Peyer's patch (tissue), 4 donors: ENCODE measurements around the gene SGIP1. TPM values are rescaled to one million over a fixed set of nuclear protein-coding genes. Genes with fewer than 3 reads are reported as not detected.

Experiments used
- DNase-seq, 3 donors: peaks; one replicate each; pipeline ENCODE4 v3.0.0-alpha.2; 2017 to 2019
- H3K27ac ChIP-seq, 4 donors: fragments of 200-600 bp; sonication (generic); one replicate each; pipeline ENCODE4 v1.5.1; 2016 to 2019
- H3K27me3 ChIP-seq, 2 donors: fragments of 200-600 bp; sonication (generic); one replicate each; pipeline ENCODE4 v1.5.1; 2019
- H3K36me3 ChIP-seq, 3 donors: fragments of 200-600 bp; sonication (generic); one replicate each; pipeline ENCODE4 v1.5.1; 2016 to 2019
- H3K4me1 ChIP-seq, 4 donors: fragments of 200-600 bp; sonication (generic); one replicate each; pipeline ENCODE4 v1.5.1; 2016 to 2019
- H3K4me3 ChIP-seq, 4 donors: fragments of 200-600 bp; sonication (generic); 1 replicate in 3 of 4; 2 replicates in 1 of 4; pipeline ENCODE4 v1.5.1; 2016 to 2019; ENCODE audit warnings: mild to moderate bottlenecking in 1 of 4
- H3K9me3 ChIP-seq, 4 donors: fragments of 200-600 bp; sonication (generic); one replicate each; pipeline ENCODE4 v1.5.1; 2016 to 2019; ENCODE audit warnings: mild to moderate bottlenecking in 1 of 4
- POLR2A ChIP-seq, 2 donors: fragments of 450-650 bp; IDR thresholded peaks; one replicate each; pipeline ENCODE4 v1.5.1; 2017; ENCODE audit warnings: antibody characterized with exemption in 2 of 2, mild to moderate bottlenecking in 2 of 2, moderate library complexity in 2 of 2
- total RNA-seq, 4 donors: library from RNA; depleted of rRNA; stranded (reverse); fragments of >200 nt; gene quantifications; one replicate each; pipeline ENCODE4 v1.1.0, GENCODE V29; 2016
- TF ChIP-seq, protein P1 (sequence below), 6 experiments: fragments of 450-650 bp in 4 of 6; fragments of 200-600 bp in 2 of 6; sonication (generic) in 1 of 6; IDR thresholded peaks; one replicate each; pipeline ENCODE4 v1.5.1; 2017 to 2019; ENCODE audit warnings: antibody characterized with exemption in 6 of 6, mild to moderate bottlenecking in 3 of 6, moderate library complexity in 1 of 6

The SGIP1 gene
- total RNA-seq, 4 donors from 2014 or later, result 0.47 to 14.9 (median 5.8) TPM

DNA sequence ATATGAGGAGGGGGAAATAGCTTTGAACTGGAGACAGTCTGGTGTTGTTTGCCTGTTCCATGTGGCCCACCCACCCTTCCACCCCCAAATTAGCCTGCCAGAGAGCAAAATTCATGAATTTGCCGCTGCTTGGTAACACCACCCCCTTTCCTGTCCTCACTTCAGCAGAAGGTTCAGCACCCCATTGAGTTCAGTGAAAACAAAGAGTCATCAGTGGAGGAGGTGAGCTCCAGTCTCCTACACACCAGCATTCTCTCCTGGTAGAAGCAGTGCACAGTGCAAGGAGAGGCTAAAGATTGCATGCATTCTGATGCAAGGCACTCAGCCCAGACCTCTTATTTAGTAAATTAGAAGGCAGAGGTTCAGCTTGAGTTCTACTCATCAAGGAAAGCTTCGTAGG is 118.6 kb downstream of the SGIP1 start:
- H3K4me3 ChIP-seq, result no peak overlapping the region
- no peaks in the 10 kb centered on the region for H3K4me1 ChIP-seq
- H3K9me3 ChIP-seq, result no peaks in the 10 kb centered on the region
- H3K27me3 ChIP-seq, result no peaks in the 10 kb centered on the region
- no peaks in the 10 kb centered on the region for H3K36me3 ChIP-seq
- H3K27ac ChIP-seq, result no peak overlapping the region
- DNase-seq, result no peak
- no peak for TF ChIP-seq POLR2A (IDR thresholded peaks at IDR 0.05)
- TF ChIP-seq, protein P1, sequence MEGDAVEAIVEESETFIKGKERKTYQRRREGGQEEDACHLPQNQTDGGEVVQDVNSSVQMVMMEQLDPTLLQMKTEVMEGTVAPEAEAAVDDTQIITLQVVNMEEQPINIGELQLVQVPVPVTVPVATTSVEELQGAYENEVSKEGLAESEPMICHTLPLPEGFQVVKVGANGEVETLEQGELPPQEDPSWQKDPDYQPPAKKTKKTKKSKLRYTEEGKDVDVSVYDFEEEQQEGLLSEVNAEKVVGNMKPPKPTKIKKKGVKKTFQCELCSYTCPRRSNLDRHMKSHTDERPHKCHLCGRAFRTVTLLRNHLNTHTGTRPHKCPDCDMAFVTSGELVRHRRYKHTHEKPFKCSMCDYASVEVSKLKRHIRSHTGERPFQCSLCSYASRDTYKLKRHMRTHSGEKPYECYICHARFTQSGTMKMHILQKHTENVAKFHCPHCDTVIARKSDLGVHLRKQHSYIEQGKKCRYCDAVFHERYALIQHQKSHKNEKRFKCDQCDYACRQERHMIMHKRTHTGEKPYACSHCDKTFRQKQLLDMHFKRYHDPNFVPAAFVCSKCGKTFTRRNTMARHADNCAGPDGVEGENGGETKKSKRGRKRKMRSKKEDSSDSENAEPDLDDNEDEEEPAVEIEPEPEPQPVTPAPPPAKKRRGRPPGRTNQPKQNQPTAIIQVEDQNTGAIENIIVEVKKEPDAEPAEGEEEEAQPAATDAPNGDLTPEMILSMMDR (IDR thresholded peaks at IDR 0.05), result no peak

DNA sequence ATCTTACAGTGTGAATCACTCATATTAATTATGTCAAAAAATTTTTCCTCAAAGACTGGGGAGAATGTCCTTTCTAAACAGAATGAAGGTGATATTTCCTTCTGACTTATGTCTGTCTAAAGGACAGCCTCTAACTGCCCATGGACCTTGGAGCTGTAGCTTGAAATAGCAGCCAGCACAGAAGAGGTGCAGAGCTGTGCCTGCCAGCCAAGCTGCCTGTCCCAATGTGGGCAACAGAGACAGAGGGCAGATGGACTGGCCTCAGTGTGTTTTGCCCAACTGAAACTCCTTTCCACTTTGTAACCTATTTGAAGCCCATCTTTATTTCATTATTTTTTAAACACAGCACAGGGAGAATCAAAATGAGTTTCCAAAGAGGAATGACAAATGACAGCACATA is 120.7 kb downstream of the SGIP1 start:
- no peaks in the 10 kb centered on the region for H3K4me1 ChIP-seq
- DNase-seq, result no peak
- no peaks in the 10 kb centered on the region for H3K36me3 ChIP-seq
- H3K27me3 ChIP-seq, result no peaks in the 10 kb centered on the region
- H3K9me3 ChIP-seq, result no peaks in the 10 kb centered on the region
- TF ChIP-seq, protein P1 (IDR thresholded peaks at IDR 0.05), result no peak
- TF ChIP-seq POLR2A (IDR thresholded peaks at IDR 0.05), result no peak
- H3K27ac ChIP-seq, result no peak overlapping the region
- no peak overlapping the region for H3K4me3 ChIP-seq

DNA sequence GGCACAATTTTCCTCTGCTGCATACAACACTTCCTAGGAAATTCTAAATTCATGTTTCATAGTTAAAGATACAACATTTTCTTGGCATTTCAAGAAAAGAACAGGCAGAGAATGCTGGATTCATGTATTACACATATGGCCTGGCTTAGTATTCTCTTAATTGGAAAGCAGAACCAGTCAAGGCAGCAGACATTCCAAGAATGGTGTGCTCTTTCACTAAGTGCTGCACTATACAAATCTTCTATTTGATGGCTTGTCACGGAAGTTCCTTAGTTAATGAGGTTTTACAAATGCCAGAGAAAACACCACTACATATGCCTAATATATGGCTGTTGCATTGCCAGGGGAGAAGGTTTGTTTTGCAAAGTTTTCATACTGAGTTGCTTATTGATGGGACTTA is 137.5 kb downstream of the SGIP1 start:
- Histone ChIP-seq H3K27me3 (no peaks in the 10 kb centered on the region), H3K36me3 (no peaks in the 10 kb centered on the region), H3K9me3 (no peaks in the 10 kb centered on the region), H3K4me1 (no peaks in the 10 kb centered on the region), H3K4me3 (no peak overlapping the region), H3K27ac (no peak overlapping the region)
- DNase-seq, result no peak
- TF ChIP-seq, protein P1 (IDR thresholded peaks at IDR 0.05), result no peak

DNA sequence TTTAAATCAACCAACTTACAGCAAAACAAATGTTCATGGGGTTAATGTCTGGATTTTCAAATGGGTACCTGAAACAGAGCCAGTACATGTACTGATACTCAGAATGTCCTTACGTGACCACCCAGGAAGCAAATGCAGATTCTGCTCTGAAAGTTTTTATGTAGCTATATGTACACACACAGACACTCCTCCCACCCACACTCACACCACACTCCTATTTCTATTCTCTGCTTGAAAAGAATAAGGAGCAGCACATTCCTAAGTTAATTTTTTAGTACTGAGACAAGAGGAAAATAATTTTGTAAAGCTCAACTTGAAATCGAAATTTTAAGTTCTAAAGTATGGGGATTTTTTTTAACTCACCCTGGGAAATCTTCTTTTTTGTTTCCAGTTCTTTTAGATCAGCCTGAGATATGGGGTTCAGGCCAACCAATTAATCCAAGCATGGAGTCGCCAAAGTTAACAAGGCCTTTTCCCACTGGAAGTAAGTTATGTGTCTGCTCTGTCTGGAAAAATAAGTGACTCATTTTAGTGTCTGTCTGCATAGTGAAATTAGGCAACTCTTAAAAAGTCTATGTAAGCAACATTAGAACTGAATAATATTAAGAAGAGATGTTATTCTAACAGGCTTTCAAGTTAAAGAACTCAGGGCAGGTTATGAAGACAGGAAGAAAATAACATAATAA is 142.8 kb downstream of the SGIP1 start:
- TF ChIP-seq, protein P1 (IDR thresholded peaks at IDR 0.05), result no peak
- no peak for TF ChIP-seq POLR2A (IDR thresholded peaks at IDR 0.05)
- Histone ChIP-seq H3K36me3 (no peaks in the 10 kb centered on the region), H3K4me1 (no peaks in the 10 kb centered on the region), H3K4me3 (no peak overlapping the region), H3K9me3 (no peaks in the 10 kb centered on the region), H3K27me3 (no peaks in the 10 kb centered on the region), H3K27ac (no peak overlapping the region)
- DNase-seq, result no peak

DNA sequence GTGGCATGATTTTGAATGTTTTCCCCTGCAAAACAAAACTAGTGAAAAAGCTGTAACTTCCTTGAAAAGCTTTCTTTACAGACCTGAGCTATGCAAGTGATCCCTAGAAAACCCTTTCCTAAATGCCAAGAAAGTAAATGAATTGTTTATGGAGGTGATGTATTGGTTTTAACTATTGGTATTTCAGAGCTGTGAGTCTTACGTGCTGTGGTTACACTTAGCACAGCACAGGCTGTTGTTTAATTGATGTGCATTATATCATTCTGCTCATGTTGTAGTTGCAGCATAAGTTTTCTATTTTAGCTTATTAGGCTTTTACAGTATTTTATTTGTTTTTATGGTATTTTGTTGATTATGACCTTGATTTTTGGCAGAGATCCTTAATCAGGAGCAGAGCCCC is 144.2 kb downstream of the SGIP1 start:
- Histone ChIP-seq H3K36me3 (no peaks in the 10 kb centered on the region), H3K4me1 (no peaks in the 10 kb centered on the region), H3K4me3 (no peak overlapping the region), H3K27ac (no peak overlapping the region), H3K9me3 (no peaks in the 10 kb centered on the region), H3K27me3 (no peaks in the 10 kb centered on the region)
- TF ChIP-seq, protein P1 (IDR thresholded peaks at IDR 0.05), result no peak
- TF ChIP-seq POLR2A (IDR thresholded peaks at IDR 0.05), result no peak
- no peak for DNase-seq

DNA sequence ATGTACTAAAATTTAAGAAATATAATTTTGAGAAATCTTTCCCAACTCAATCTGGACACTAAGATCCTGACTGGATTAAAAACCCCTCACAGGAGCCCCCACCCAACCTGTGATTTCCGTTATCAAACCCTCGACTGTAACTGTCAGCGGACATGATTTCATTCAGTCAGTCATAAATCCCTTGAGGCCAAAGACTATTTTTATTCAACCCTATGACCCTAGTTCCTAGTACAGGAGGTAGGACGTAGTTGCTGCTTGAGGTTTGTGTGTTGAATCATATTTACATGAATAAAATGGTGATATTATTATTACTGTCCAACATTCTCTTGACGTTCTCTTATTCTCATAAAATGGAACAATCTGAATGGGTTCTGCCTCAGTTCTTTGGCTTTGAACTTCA is 145.2 kb downstream of the SGIP1 start:
- Histone ChIP-seq H3K9me3 (no peaks in the 10 kb centered on the region), H3K4me3 (no peak overlapping the region), H3K27ac (no peak overlapping the region), H3K4me1 (no peaks in the 10 kb centered on the region), H3K27me3 (no peaks in the 10 kb centered on the region), H3K36me3 (no peaks in the 10 kb centered on the region)
- no peak for TF ChIP-seq POLR2A (IDR thresholded peaks at IDR 0.05)
- TF ChIP-seq, protein P1 (IDR thresholded peaks at IDR 0.05), result no peak
- DNase-seq, result no peak
